ENCODE measurements around the gene DDIAS. TPM values are rescaled to one million over a fixed set of nuclear protein-coding genes. Genes with fewer than 3 reads are reported as not detected.

The DDIAS gene
- total RNA-seq, 4 donors from 2014 or later = 0.13 to 4.1 (median 0.87) TPM

GRCh38 chr11:82980947-82981346, 79.4 kb downstream of the DDIAS start:
- DNase-seq (ENCODE audit: low spot score) (no peak), ATAC-seq (ENCODE audit: low FRiP score) (no peak)
- no peak for TF ChIP-seq CTCF (IDR thresholded peaks at IDR 0.05)

- no peak for DNase-seq (ENCODE audit: low spot score)
- no peak for ATAC-seq (ENCODE audit: low FRiP score)
- TF ChIP-seq CTCF (IDR thresholded peaks at IDR 0.05) = no peak
These were observed 80.3 kb downstream of the DDIAS start for GRCh38 chr11:82981852-82982251.

Other genes with a start within 250 kb of the DDIAS start
- under 1 TPM in 3 of 4 donors, not detected in 1; 0.12 to 0.32 (median 0.31) TPM for gene FAM181B, start 167.9 kb upstream of the DDIAS start, total RNA-seq
- gene PRCP, start 1.3 kb upstream of the DDIAS start, total RNA-seq = 10 to 100 TPM; 59.6 to 82.4 (median 68.8) TPM
- gene RAB30, start 170.2 kb downstream of the DDIAS start, total RNA-seq = 10 to 100 TPM; 14.8 to 37.9 (median 23.5) TPM